Lower leg skin (tissue), 3 donors: ENCODE data around the gene TCF7L2.

ENCODE experiments used
- POLR2A ChIP-seq, 2 donors: fragments of 450-650 bp; IDR thresholded peaks; one replicate each; pipeline ENCODE4 v1.6.1; 2016 to 2017; ENCODE audit warnings: antibody characterized with exemption in 2 of 2, mild to moderate bottlenecking in 1 of 2, moderate library complexity in 1 of 2
- TF ChIP-seq, protein P1 (sequence below), 3 donors: fragments of 450-650 bp; IDR thresholded peaks; one replicate each; pipeline ENCODE4 v1.5.1; 2016; ENCODE audit warnings: antibody characterized with exemption in 3 of 3, mild to moderate bottlenecking in 3 of 3, moderate library complexity in 2 of 3

GRCh38 chr10:113108948-113109347 is 158.9 kb downstream of the TCF7L2 start:
- no peak for TF ChIP-seq POLR2A (IDR thresholded peaks at IDR 0.05)
- TF ChIP-seq, protein P1, sequence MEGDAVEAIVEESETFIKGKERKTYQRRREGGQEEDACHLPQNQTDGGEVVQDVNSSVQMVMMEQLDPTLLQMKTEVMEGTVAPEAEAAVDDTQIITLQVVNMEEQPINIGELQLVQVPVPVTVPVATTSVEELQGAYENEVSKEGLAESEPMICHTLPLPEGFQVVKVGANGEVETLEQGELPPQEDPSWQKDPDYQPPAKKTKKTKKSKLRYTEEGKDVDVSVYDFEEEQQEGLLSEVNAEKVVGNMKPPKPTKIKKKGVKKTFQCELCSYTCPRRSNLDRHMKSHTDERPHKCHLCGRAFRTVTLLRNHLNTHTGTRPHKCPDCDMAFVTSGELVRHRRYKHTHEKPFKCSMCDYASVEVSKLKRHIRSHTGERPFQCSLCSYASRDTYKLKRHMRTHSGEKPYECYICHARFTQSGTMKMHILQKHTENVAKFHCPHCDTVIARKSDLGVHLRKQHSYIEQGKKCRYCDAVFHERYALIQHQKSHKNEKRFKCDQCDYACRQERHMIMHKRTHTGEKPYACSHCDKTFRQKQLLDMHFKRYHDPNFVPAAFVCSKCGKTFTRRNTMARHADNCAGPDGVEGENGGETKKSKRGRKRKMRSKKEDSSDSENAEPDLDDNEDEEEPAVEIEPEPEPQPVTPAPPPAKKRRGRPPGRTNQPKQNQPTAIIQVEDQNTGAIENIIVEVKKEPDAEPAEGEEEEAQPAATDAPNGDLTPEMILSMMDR (IDR thresholded peaks at IDR 0.05), result no peak
